ENCODE data around the gene HRCT1. TPM values are rescaled to one million over a fixed set of nuclear protein-coding genes. Genes with fewer than 3 reads are reported as not detected.

The HRCT1 gene
- polyA plus RNA-seq, 3 donors, result 0.12 to 0.55 TPM; not detected in 1

- no peak for DNase-seq (ENCODE audit: low read depth in 3 of 3, low spot score in 2 of 3)
These were observed 33.8 kb downstream of the HRCT1 start for GRCh38 chr9:35939679-35940250.

- DNase-seq (ENCODE audit: low read depth in 3 of 3, low spot score in 2 of 3), result no peak
These were observed 34.7 kb downstream of the HRCT1 start for GRCh38 chr9:35940458-35941407.

GRCh38 chr9:35942286-35942685 lies 36.3 kb downstream of the HRCT1 start:
- no peak for DNase-seq (ENCODE audit: low read depth in 3 of 3, low spot score in 2 of 3)

- no peak for DNase-seq (ENCODE audit: low read depth in 3 of 3, low spot score in 2 of 3)
These were observed 38.2 kb downstream of the HRCT1 start for GRCh38 chr9:35944173-35944572.

GRCh38 chr9:35944841-35945240 lies 38.8 kb downstream of the HRCT1 start:
- no peak for DNase-seq (ENCODE audit: low read depth in 3 of 3, low spot score in 2 of 3)

- DNase-seq (ENCODE audit: low read depth in 3 of 3, low spot score in 2 of 3), result peak in 2 of 3 donors; percentile 48 to 52
These were observed 39.5 kb downstream of the HRCT1 start for GRCh38 chr9:35945341-35946018.

GRCh38 chr9:35948451-35948850 lies 42.4 kb downstream of the HRCT1 start:
- no peak for DNase-seq (ENCODE audit: low read depth in 3 of 3, low spot score in 2 of 3)

GRCh38 chr9:35948901-35949318 lies 42.9 kb downstream of the HRCT1 start:
- DNase-seq (ENCODE audit: low read depth in 3 of 3, low spot score in 2 of 3), result no peak

GRCh38 chr9:35951736-35952135 lies 45.7 kb downstream of the HRCT1 start:
- no peak for DNase-seq (ENCODE audit: low read depth in 3 of 3, low spot score in 2 of 3)

- DNase-seq (ENCODE audit: low read depth in 3 of 3, low spot score in 2 of 3), result no peak
These were observed 46.7 kb downstream of the HRCT1 start for GRCh38 chr9:35952526-35953191.

- DNase-seq (ENCODE audit: low read depth in 3 of 3, low spot score in 2 of 3), result peak; percentile 60 to 72 (median 62)
These were observed 49.0 kb downstream of the HRCT1 start for GRCh38 chr9:35954942-35955546.

- no peak for DNase-seq (ENCODE audit: low read depth in 3 of 3, low spot score in 2 of 3)
These were observed 50.6 kb downstream of the HRCT1 start for GRCh38 chr9:35956651-35957050.

Other genes starting within 250 kb of the HRCT1 start
- not detected for gene RMRP, start 248.2 kb upstream of the HRCT1 start, polyA plus RNA-seq (ENCODE audit: insufficient read length in 3 of 3)
- gene CCDC107, start 247.9 kb upstream of the HRCT1 start, polyA plus RNA-seq (ENCODE audit: insufficient read length in 3 of 3), result 10 to 100 TPM; 13.4 to 17.3 (median 15.6) TPM
- 1 to 10 TPM; 7.4 to 8.1 (median 7.8) TPM for gene ARHGEF39, start 241.0 kb upstream of the HRCT1 start, polyA plus RNA-seq (ENCODE audit: insufficient read length in 3 of 3)
- gene CA9, start 232.3 kb upstream of the HRCT1 start, polyA plus RNA-seq (ENCODE audit: insufficient read length in 3 of 3), result 1 to 10 TPM in 1 of 3 donors, under 1 TPM in 2; 0.31 to 1.2 (median 0.60) TPM
- 100 to 1,000 TPM; 127 to 158 (median 147) TPM for gene TPM2, start 216.3 kb upstream of the HRCT1 start, polyA plus RNA-seq (ENCODE audit: insufficient read length in 3 of 3)
- 100 to 1,000 TPM; 142 to 154 (median 143) TPM for gene TLN1, start 174.0 kb upstream of the HRCT1 start, polyA plus RNA-seq (ENCODE audit: insufficient read length in 3 of 3)
- 10 to 100 TPM; 40.4 to 42.4 (median 40.8) TPM for gene CREB3, start 173.5 kb upstream of the HRCT1 start, polyA plus RNA-seq (ENCODE audit: insufficient read length in 3 of 3)
- 10 to 100 TPM; 94.3 to 99.8 (median 96.1) TPM for gene GBA2, start 157.0 kb upstream of the HRCT1 start, polyA plus RNA-seq (ENCODE audit: insufficient read length in 3 of 3)
- gene RGP1, start 156.9 kb upstream of the HRCT1 start, polyA plus RNA-seq (ENCODE audit: insufficient read length in 3 of 3), result 10 to 100 TPM; 28.2 to 29.0 (median 28.4) TPM
- not detected for gene MSMP, start 151.9 kb upstream of the HRCT1 start, polyA plus RNA-seq (ENCODE audit: insufficient read length in 3 of 3)
- gene NPR2, start 114.6 kb upstream of the HRCT1 start, polyA plus RNA-seq (ENCODE audit: insufficient read length in 3 of 3), result 10 to 100 TPM; 29.0 to 31.4 (median 29.5) TPM
- 1 to 10 TPM; 4.2 to 7.0 (median 5.8) TPM for gene SPAG8, start 93.9 kb upstream of the HRCT1 start, polyA plus RNA-seq (ENCODE audit: insufficient read length in 3 of 3)
- gene HINT2, start 91.2 kb upstream of the HRCT1 start, polyA plus RNA-seq (ENCODE audit: insufficient read length in 3 of 3), result 10 to 100 TPM; 46.1 to 56.8 (median 53.5) TPM
- gene FAM221B, start 77.5 kb upstream of the HRCT1 start, polyA plus RNA-seq (ENCODE audit: insufficient read length in 3 of 3), result under 1 TPM; 0.07 to 0.12 (median 0.11) TPM
- 10 to 100 TPM; 21.0 to 25.3 (median 21.5) TPM for gene TMEM8B, start 77.0 kb upstream of the HRCT1 start, polyA plus RNA-seq (ENCODE audit: insufficient read length in 3 of 3)
- under 1 TPM in 1 of 3 donors, not detected in 2; 0.08 TPM for gene OR13J1, start 35.8 kb upstream of the HRCT1 start, polyA plus RNA-seq (ENCODE audit: insufficient read length in 3 of 3)
- 1 to 10 TPM; 1.4 to 1.5 (median 1.5) TPM for gene SPAAR, start 3.3 kb downstream of the HRCT1 start, polyA plus RNA-seq (ENCODE audit: insufficient read length in 3 of 3)
- gene OR2S2, start 52.0 kb downstream of the HRCT1 start, polyA plus RNA-seq (ENCODE audit: insufficient read length in 3 of 3), result not detected
- gene RECK, start 130.7 kb downstream of the HRCT1 start, polyA plus RNA-seq (ENCODE audit: insufficient read length in 3 of 3), result 10 to 100 TPM; 29.2 to 30.2 (median 29.4) TPM
- gene GLIPR2, start 230.5 kb downstream of the HRCT1 start, polyA plus RNA-seq (ENCODE audit: insufficient read length in 3 of 3), result 10 to 100 TPM; 33.9 to 40.8 (median 40.0) TPM

All from right renal cortex interstitium (tissue), 3 donors.